Measurements from ENCODE around the gene WDR37.

WDR37 gene

GRCh38 chr10:1174022-1174421 lies 117.8 kb downstream of the WDR37 start:
- no peak for DNase-seq (ENCODE audit: low read depth)
- H3K4me3 ChIP-seq (replicated peaks; ENCODE audit: low read depth, low read length) = no peak overlapping the region
- no peak for TF ChIP-seq CTCF (IDR thresholded peaks at IDR 0.05; ENCODE audit: low read length, missing control alignments)

GRCh38 chr10:1175956-1176565 lies 119.9 kb downstream of the WDR37 start:
- no peak for TF ChIP-seq CTCF (IDR thresholded peaks at IDR 0.05; ENCODE audit: low read length, missing control alignments)
- no peak for DNase-seq (ENCODE audit: low read depth)
- no peak overlapping the region for H3K4me3 ChIP-seq (replicated peaks; ENCODE audit: low read depth, low read length)

GRCh38 chr10:1177936-1178335 lies 121.8 kb downstream of the WDR37 start:
- DNase-seq (ENCODE audit: low read depth) = no peak
- TF ChIP-seq CTCF (IDR thresholded peaks at IDR 0.05; ENCODE audit: low read length, missing control alignments) = no peak
- no peak overlapping the region for H3K4me3 ChIP-seq (replicated peaks; ENCODE audit: low read depth, low read length)

GRCh38 chr10:1178506-1178905 lies 122.3 kb downstream of the WDR37 start:
- no peak for TF ChIP-seq CTCF (IDR thresholded peaks at IDR 0.05; ENCODE audit: low read length, missing control alignments)
- no peak for DNase-seq (ENCODE audit: low read depth)
- H3K4me3 ChIP-seq (replicated peaks; ENCODE audit: low read depth, low read length) = no peak overlapping the region

GRCh38 chr10:1179346-1180070 lies 123.3 kb downstream of the WDR37 start:
- no peak for DNase-seq (ENCODE audit: low read depth)
- no peak for TF ChIP-seq CTCF (IDR thresholded peaks at IDR 0.05; ENCODE audit: low read length, missing control alignments)
- no peak overlapping the region for H3K4me3 ChIP-seq (replicated peaks; ENCODE audit: low read depth, low read length)

- TF ChIP-seq CTCF (IDR thresholded peaks at IDR 0.05; ENCODE audit: low read length, missing control alignments) = no peak
- DNase-seq (ENCODE audit: low read depth) = no peak
- no peak overlapping the region for H3K4me3 ChIP-seq (replicated peaks; ENCODE audit: low read depth, low read length)
Observed at GRCh38 chr10:1180071-1180730, 124.0 kb downstream of the WDR37 start.
